Measurements from ENCODE around the gene CACNA2D3.

Gene CACNA2D3

DNA sequence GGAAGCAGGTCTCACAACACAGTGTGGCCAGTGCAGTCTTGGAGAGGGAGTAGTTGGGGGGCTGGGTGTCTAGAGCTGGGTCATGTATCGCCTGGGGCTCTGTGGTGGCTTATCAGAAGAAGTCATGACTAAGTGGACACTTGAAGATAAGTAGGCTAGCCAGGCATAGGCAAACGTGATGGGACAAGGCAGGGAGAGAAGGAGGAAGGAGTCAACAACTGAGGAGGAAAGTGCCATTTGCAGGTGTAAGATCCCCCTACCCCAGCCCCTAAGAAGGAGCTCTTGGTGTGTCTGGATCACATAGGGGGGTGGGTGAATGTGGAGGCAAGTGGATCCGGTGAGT, 453.2 kb downstream of the CACNA2D3 start:
- Mint-ChIP-seq H3K4me1 (ENCODE audit: low read depth) (no peaks in the 10 kb centered on the region), H3K27ac (no peak overlapping the region), H3K4me3 (no peak overlapping the region), H3K27me3 (no peaks in the 10 kb centered on the region), H3K9me3 (no peaks in the 10 kb centered on the region), H3K36me3 (ENCODE audit: low read depth) (no peaks in the 10 kb centered on the region)
- intact Hi-C loops (cut with micrococcal nuclease) = no loop called here

DNA sequence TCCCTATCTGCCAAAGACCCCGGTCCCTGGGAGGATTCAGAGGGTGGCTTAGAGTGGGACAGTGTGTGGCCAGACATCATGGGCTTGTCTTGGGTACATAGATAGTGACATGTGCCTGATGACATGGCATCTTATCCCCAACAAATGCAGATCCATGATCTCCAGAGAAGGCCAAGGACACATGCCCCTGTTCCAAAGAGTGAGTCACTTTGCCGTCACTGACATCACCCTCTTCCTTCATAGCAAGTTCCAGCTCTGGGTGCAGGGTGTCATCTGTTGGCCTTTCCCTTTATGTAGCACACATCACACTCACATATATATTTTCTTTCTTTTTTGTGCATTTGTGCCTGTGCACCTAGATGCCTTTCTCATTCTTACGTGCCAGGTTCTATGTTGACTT, 455.0 kb downstream of the CACNA2D3 start:
- Mint-ChIP-seq H3K27me3 (no peaks in the 10 kb centered on the region), H3K36me3 (ENCODE audit: low read depth) (no peaks in the 10 kb centered on the region), H3K27ac (no peak overlapping the region), H3K4me3 (no peak overlapping the region), H3K4me1 (ENCODE audit: low read depth) (no peaks in the 10 kb centered on the region), H3K9me3 (no peaks in the 10 kb centered on the region)
- intact Hi-C loops (cut with micrococcal nuclease) = no loop called here

DNA sequence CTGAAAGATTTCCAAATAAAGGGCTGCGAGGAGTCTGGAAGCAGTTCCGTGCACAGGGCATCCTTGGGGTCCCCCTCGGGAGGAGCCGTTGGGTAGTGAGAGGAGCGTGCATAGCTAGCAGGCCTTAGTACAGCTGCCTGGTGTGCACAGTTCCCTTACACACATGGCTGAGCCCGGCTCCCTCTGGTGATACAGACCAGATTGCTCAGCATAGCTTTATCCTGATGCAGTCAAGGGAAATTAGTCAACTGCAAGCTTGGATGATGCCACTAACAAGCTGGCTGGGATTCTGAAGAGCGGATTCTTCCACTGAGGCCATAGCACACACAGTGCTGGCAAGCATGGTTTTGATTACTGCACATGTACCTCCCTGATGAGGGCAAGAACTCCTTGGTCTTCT, 456.1 kb downstream of the CACNA2D3 start:
- Mint-ChIP-seq H3K4me1 (ENCODE audit: low read depth) (no peaks in the 10 kb centered on the region), H3K36me3 (ENCODE audit: low read depth) (no peaks in the 10 kb centered on the region), H3K4me3 (no peak overlapping the region), H3K9me3 (no peaks in the 10 kb centered on the region), H3K27me3 (no peaks in the 10 kb centered on the region), H3K27ac (no peak overlapping the region)
- intact Hi-C loops (cut with micrococcal nuclease) = no loop called here

DNA sequence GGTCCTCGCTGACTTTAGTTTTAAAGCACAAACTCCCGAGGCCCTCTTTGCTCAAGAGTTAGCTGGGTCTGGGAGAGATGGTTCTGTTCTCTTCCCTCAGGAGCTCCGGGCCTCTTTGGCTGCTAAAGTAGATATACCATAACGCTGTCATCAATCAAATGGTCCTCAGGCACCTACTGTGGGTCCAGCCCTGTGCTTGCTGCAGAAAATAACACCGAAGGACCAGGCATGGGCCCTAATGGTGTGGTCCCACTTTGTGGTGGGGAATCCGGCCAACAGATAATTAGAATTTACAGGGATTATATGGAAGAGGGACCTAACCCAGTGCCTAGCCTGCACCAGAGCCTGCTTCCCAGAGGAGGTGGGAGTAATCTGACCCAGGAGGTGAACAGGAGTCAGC, 458.1 kb downstream of the CACNA2D3 start:
- H3K36me3 Mint-ChIP-seq (ENCODE audit: low read depth) = no peaks in the 10 kb centered on the region
- no peaks in the 10 kb centered on the region for H3K4me1 Mint-ChIP-seq (ENCODE audit: low read depth)
- H3K27me3 Mint-ChIP-seq = no peaks in the 10 kb centered on the region
- peaks cover 8% of the 10 kb centered on the region for H3K9me3 Mint-ChIP-seq
- intact Hi-C loops (cut with micrococcal nuclease) = no loop called here
- H3K4me3 Mint-ChIP-seq = no peak overlapping the region
- H3K27ac Mint-ChIP-seq = no peak overlapping the region

DNA sequence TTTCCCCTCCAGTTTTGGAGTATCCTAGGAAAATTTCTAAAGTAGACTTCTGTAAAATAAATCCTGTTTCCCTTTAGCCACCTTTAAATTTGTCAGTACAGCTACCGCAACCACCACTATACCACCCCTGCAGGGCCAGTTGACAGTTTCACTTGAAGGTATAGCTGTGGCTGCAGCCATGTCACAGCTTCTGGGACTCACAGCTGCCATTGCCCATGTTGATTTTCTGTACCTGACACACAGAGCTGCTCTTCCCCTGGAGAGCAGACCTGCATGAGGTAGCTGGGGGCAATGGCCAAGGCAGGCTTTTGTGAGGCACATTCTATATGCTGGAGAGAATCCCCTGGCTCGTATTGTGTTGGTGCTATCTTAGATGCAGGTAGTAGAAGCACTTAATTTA, 460.1 kb downstream of the CACNA2D3 start:
- Mint-ChIP-seq H3K27me3 (no peaks in the 10 kb centered on the region), H3K36me3 (ENCODE audit: low read depth) (no peaks in the 10 kb centered on the region), H3K9me3 (peaks cover 8% of the 10 kb centered on the region), H3K27ac (no peak overlapping the region), H3K4me1 (ENCODE audit: low read depth) (no peaks in the 10 kb centered on the region), H3K4me3 (no peak overlapping the region)
- intact Hi-C loops (cut with micrococcal nuclease) = no loop called here

DNA sequence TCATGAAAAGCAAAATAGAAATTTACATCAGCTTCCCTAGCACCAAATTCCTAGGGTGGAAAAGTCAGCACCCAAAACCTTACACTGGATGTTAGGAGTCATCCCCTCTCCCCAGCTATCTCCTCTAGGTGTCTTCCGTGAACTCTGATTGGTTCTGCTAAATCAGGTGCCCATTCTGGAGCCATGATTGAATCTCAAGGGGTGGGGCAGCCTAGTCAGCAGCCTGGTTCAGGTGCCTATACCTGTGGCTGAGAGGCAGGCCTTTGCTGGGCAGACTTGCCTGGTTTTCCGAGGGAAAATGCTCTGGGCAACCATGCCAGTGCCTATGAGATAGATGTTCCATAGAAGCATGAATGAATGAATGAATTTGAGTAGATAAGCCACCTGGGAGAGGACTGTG, 468.8 kb downstream of the CACNA2D3 start:
- no peaks in the 10 kb centered on the region for H3K4me1 Mint-ChIP-seq (ENCODE audit: low read depth)
- no peaks in the 10 kb centered on the region for H3K9me3 Mint-ChIP-seq
- intact Hi-C loops (cut with micrococcal nuclease) = no loop called here
- no peaks in the 10 kb centered on the region for H3K36me3 Mint-ChIP-seq (ENCODE audit: low read depth)
- H3K27ac Mint-ChIP-seq = no peak overlapping the region
- H3K4me3 Mint-ChIP-seq = no peak overlapping the region
- H3K27me3 Mint-ChIP-seq = no peaks in the 10 kb centered on the region

DNA sequence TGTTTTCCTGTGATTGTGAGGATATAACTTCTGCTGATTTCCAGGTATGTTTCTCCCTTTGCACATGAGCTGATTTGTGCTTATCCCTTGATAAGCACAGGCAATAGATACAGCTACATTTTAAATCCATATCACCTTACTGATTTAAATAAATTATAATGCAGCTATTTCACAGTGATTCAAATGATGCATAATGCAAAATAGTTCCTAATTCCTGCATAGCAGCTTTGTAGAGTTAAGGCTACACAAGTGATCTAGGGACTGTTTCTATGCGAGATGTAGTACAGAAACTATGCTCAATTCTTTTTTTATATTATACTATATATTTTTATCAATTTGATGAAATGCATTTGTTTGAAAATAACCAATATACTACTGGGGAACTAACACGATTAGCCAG, 471.3 kb downstream of the CACNA2D3 start:
- Mint-ChIP-seq H3K27ac (no peak overlapping the region), H3K4me1 (ENCODE audit: low read depth) (no peaks in the 10 kb centered on the region), H3K36me3 (ENCODE audit: low read depth) (no peaks in the 10 kb centered on the region), H3K4me3 (no peak overlapping the region), H3K9me3 (no peaks in the 10 kb centered on the region), H3K27me3 (no peaks in the 10 kb centered on the region)
- intact Hi-C loops (cut with micrococcal nuclease) = no loop called here

DNA sequence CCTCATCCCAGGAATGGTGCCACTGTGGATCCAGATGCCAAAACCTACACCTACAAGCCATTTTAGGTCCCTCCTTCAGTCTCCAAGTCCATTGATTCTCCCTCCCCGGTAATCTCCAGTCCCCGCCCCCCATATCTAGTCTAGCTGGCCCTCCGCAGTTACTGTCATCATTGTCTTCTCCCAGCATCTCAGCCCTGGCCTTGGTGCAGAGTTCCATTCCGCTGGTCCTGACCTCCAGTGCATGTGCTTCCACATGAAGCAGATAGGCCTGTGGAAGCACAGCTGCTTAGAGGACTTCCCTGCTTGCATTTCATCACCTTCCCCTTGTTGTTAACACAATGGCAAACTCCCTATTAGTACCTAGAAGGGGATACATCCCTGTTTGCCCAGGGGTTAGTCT, 473.7 kb downstream of the CACNA2D3 start:
- intact Hi-C loops (cut with micrococcal nuclease) = no loop called here
- Mint-ChIP-seq H3K36me3 (ENCODE audit: low read depth) (no peaks in the 10 kb centered on the region), H3K4me1 (ENCODE audit: low read depth) (no peaks in the 10 kb centered on the region)

DNA sequence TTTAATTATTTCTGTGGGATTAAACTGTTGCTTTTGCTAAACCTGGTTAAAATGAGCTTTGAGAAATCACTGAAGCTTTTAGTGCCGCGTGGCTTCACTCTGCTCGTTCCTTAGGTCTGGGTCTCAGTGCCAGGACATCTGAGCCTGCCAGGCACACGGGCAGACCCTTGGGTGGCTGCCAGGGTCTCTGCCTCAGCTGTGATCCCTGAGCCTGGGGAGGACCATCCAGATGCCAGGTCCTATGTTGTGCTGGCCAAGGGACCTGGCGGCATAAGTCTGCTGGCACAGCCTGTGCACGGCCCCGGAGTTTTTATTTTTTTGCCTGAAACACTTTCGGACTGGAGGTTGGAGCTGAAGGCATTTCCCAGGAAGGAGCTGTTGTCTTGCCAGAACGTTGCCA, 477.4 kb downstream of the CACNA2D3 start:
- intact Hi-C loops (cut with micrococcal nuclease) = no loop called here
- H3K27me3 Mint-ChIP-seq = no peaks in the 10 kb centered on the region
- no peaks in the 10 kb centered on the region for H3K4me1 Mint-ChIP-seq (ENCODE audit: low read depth)
- no peak overlapping the region for H3K4me3 Mint-ChIP-seq
- no peaks in the 10 kb centered on the region for H3K36me3 Mint-ChIP-seq (ENCODE audit: low read depth)
- no peak overlapping the region for H3K27ac Mint-ChIP-seq
- H3K9me3 Mint-ChIP-seq = no peaks in the 10 kb centered on the region

More for the DNA sequence above, 473.7 kb downstream of the CACNA2D3 start:
- H3K27me3 Mint-ChIP-seq = no peaks in the 10 kb centered on the region
- H3K4me3 Mint-ChIP-seq = no peak overlapping the region
- no peaks in the 10 kb centered on the region for H3K9me3 Mint-ChIP-seq
- H3K27ac Mint-ChIP-seq = no peak overlapping the region

DNA sequence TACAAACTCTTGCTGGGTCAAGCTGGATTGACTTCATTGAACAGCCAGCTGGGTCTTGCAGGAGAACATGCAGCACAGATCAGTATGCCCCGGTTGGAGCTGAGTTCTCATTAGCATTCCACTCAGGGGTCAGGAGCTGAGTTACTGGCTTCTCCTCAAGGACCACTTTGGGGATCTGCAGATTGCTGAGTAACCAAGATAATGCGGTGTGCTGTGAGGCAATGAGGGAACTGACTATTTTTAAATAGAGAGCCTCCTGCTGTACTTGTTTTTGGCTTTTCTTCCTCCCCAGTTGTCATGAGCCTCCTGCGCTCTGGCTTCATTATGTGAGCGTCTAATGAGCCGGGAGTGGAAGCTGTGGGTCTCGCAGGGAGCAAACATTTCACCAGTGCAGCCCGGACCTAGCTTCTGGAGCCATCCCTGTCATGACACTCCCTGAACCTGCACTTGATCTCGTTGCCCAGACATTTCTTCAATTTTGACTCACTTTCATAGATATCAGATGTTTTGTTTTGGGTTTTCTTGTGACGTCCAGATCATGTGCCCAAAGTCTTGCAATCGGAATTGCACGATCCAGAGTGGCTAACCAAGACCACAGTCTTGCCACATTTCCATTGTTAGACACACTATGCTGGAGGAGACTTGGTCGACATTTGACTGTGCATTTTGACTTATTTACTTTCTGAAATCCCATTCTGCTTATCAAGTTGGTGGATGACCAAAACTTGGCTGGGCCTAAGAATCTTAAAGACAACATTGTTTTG, 478.3 kb downstream of the CACNA2D3 start:
- H3K36me3 Mint-ChIP-seq (ENCODE audit: low read depth) = no peaks in the 10 kb centered on the region
- no peaks in the 10 kb centered on the region for H3K27me3 Mint-ChIP-seq
- no peaks in the 10 kb centered on the region for H3K4me1 Mint-ChIP-seq (ENCODE audit: low read depth)
- no peak overlapping the region for H3K4me3 Mint-ChIP-seq
- intact Hi-C loops (cut with micrococcal nuclease) = no loop called here
- H3K9me3 Mint-ChIP-seq = no peaks in the 10 kb centered on the region
- H3K27ac Mint-ChIP-seq = no peak overlapping the region

DNA sequence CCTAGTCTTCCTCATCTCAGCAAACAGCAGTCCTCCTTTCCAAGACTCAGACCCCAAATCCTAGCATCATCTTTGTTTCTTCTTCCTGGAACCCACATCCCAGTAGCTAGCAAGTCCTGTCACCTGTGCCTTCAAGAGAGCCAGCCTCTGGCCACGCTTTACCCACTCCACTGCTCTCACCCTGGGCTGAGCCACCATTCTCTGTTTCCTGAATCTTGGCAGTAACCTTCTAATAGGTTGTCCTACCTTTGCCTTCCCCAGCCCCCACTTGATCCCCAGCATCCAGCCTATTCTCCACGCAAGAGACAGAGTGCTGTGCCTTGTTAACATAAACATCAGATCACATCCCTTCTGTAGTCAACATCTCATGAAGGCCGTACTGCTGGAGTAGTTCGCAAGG, 482.1 kb downstream of the CACNA2D3 start:
- Mint-ChIP-seq H3K27me3 (no peaks in the 10 kb centered on the region), H3K9me3 (no peaks in the 10 kb centered on the region), H3K4me1 (ENCODE audit: low read depth) (no peaks in the 10 kb centered on the region), H3K27ac (no peak overlapping the region), H3K4me3 (no peak overlapping the region), H3K36me3 (ENCODE audit: low read depth) (no peaks in the 10 kb centered on the region)
- intact Hi-C loops (cut with micrococcal nuclease) = no loop called here

DNA sequence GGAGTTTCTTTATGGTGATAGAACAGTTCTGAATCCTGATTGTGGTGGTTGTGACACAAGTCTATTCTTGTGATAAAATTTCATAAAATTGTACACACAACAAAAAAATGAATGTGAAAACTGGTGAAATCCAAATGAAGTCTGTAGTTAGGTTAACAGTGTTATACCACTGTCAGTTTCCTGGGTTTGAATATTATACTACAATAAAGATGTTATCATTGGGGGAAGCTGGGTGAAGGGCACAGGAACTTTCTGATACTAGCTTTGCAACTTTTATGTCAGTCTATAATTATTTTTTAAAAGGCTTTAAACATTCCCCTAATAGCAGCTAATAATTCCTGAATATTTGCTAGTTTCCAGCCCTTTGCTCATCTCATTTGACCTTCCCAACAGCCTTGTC, 485.7 kb downstream of the CACNA2D3 start:
- no peak overlapping the region for H3K4me3 Mint-ChIP-seq
- intact Hi-C loops (cut with micrococcal nuclease) = no loop called here
- H3K27ac Mint-ChIP-seq = no peak overlapping the region
- no peaks in the 10 kb centered on the region for H3K27me3 Mint-ChIP-seq
- H3K4me1 Mint-ChIP-seq (ENCODE audit: low read depth) = no peaks in the 10 kb centered on the region
- H3K9me3 Mint-ChIP-seq = no peaks in the 10 kb centered on the region
- H3K36me3 Mint-ChIP-seq (ENCODE audit: low read depth) = no peaks in the 10 kb centered on the region

DNA sequence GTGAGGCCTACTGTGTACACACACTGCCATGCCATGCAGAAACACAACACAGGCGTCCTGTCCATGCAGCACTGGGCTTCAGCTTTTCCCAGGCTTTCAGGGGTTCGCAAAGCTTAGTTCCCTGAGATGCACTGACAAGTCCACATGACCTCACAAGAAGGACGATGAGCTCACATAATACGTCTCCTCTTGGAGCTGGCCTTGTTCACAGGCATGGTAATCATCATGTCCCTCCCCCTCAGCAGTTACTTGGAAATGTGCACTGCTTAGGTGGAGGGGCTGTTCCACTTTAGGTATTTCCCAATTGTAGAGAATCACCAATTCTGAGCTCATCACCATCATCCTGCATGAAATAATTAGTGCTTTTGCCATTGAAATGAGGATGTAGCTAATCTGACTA, 496.7 kb downstream of the CACNA2D3 start:
- H3K27ac Mint-ChIP-seq = no peak overlapping the region
- H3K4me3 Mint-ChIP-seq = no peak overlapping the region
- no peaks in the 10 kb centered on the region for H3K4me1 Mint-ChIP-seq (ENCODE audit: low read depth)
- intact Hi-C loops (cut with micrococcal nuclease) = no loop called here
- H3K27me3 Mint-ChIP-seq = no peaks in the 10 kb centered on the region
- no peaks in the 10 kb centered on the region for H3K9me3 Mint-ChIP-seq
- no peaks in the 10 kb centered on the region for H3K36me3 Mint-ChIP-seq (ENCODE audit: low read depth)

DNA sequence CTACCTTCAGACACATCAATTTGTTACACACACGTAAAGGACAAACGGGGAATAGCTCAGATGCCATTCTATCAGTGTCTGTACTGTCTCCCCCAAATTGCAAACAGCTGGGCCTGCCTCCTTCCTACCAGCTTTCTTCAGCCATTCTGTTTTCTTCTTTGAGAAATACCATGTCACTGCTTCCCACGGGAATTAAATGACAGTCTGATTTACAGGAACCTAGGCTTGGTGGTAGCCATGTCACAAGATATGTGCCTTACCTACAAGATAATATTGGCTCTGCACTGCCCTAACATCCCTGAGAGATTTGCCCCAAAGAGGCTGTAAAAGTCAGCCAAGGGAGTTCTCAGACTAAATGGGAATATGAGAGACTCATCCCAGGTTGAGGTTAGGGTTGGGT, 497.2 kb downstream of the CACNA2D3 start:
- H3K27ac Mint-ChIP-seq = no peak overlapping the region
- no peaks in the 10 kb centered on the region for H3K36me3 Mint-ChIP-seq (ENCODE audit: low read depth)
- intact Hi-C loops (cut with micrococcal nuclease) = no loop called here
- H3K4me3 Mint-ChIP-seq = no peak overlapping the region
- no peaks in the 10 kb centered on the region for H3K9me3 Mint-ChIP-seq
- H3K4me1 Mint-ChIP-seq (ENCODE audit: low read depth) = no peaks in the 10 kb centered on the region
- H3K27me3 Mint-ChIP-seq = no peaks in the 10 kb centered on the region

DNA sequence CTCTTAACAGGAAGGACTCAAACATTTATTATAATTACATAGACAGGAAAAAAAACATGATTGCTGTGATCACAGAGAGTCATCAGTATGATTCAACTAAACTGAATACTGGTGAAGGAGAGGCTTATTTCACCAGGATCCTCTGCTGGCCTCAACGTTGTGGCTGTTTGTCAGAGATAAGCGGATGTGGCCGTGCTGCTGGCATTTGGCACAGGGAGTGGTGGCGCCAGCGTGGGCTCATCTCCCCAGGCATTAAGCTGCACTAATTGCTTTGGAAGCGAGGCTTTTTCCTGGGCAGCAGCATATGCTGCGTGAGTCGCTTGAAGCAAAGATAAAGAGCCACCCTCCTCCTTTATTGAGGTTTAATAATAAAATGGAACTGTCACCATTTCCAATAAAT, 498.8 kb downstream of the CACNA2D3 start:
- no peaks in the 10 kb centered on the region for H3K36me3 Mint-ChIP-seq (ENCODE audit: low read depth)
- no peak overlapping the region for H3K27ac Mint-ChIP-seq
- no peaks in the 10 kb centered on the region for H3K27me3 Mint-ChIP-seq
- intact Hi-C loops (cut with micrococcal nuclease) = no loop called here
- H3K4me3 Mint-ChIP-seq = no peak overlapping the region
- H3K9me3 Mint-ChIP-seq = peaks cover 7% of the 10 kb centered on the region
- no peaks in the 10 kb centered on the region for H3K4me1 Mint-ChIP-seq (ENCODE audit: low read depth)

All from dendritic cell treated with granulocyte-macrophage colony-stimulating factor and Interleukin-4, amounts not matched to agents 40 ng/mL and 50 ng/mL, for 4 days (primary cell).